MCF 10A (cell line): ENCODE data around the gene AP1M1. TPM values are rescaled to one million over a fixed set of nuclear protein-coding genes. Genes with fewer than 3 reads are reported as not detected.

Experiments
- BruUV-seq: library from RNA; stranded (reverse); fragments of 400-500 nt; replicated peaks from 2 replicates; lab custom pipeline; 2021; lab: Mats Ljungman, UMichigan
- CTCF ChIA-PET: fragments of 300-600 bp; sonication (Branson Sonifier 250); formaldehyde crosslinking; extraction: SDS; loops from one replicate; lab custom pipeline; 2021; ENCODE audit warnings: antibody characterized with exemption, inconsistent platforms; lab: Yijun Ruan, JAX
- POLR2A ChIA-PET: fragments of 300-600, 350-650 bp; sonication (Branson Sonifier 250); formaldehyde crosslinking; extraction: SDS; loops from one replicate; lab custom pipeline; 2020; ENCODE audit warnings: antibody characterized with exemption, inconsistent platforms; lab: Yijun Ruan, JAX
- DNase-seq: peaks from one replicate; pipeline ENCODE4 v3.0.0-alpha.2; 2018; ENCODE audit not compliant: unreplicated experiment
- H3K27ac Mint-ChIP-seq: one replicate; pipeline ENCODE4 v1.8.0; 2022; ENCODE audit warnings: mild to moderate bottlenecking, low read depth, mixed read lengths; ENCODE audit not compliant: unreplicated experiment
- H3K27me3 Mint-ChIP-seq: one replicate; pipeline ENCODE4 v1.8.0; 2022; ENCODE audit warnings: mixed read lengths; ENCODE audit not compliant: insufficient read depth, unreplicated experiment
- H3K36me3 Mint-ChIP-seq: one replicate; pipeline ENCODE4 v1.8.0; 2022; ENCODE audit warnings: mild to moderate bottlenecking, moderate library complexity, mixed read lengths; ENCODE audit not compliant: insufficient read depth, unreplicated experiment
- H3K4me1 Mint-ChIP-seq: one replicate; pipeline ENCODE4 v1.8.0; 2022; ENCODE audit warnings: mixed read lengths; ENCODE audit not compliant: insufficient read depth, unreplicated experiment
- H3K4me3 Mint-ChIP-seq: one replicate; pipeline ENCODE4 v1.8.0; 2022; ENCODE audit warnings: mild to moderate bottlenecking, moderate library complexity, mixed read lengths; ENCODE audit not compliant: unreplicated experiment
- H3K9me3 Mint-ChIP-seq: one replicate; pipeline ENCODE4 v1.8.0; 2022; ENCODE audit warnings: mixed read lengths; ENCODE audit not compliant: unreplicated experiment
- intact Hi-C: fragments of 100-400 bp; cut with micrococcal nuclease; formaldehyde crosslinking; loops from 2 replicates; pipeline ENCODE4 v1.14.1; 2022
- total RNA-seq: library from RNA; stranded (reverse); gene quantifications from 2 replicates; pipeline ENCODE4 v1.2.3, GENCODE V29; 2022
- TF ChIP-seq, protein P1 (sequence below): fragments of 200-600 bp; IDR thresholded peaks from one replicate; pipeline ENCODE4 v1.8.0; 2022; ENCODE audit warnings: antibody characterized with exemption, mild to moderate bottlenecking; ENCODE audit not compliant: unreplicated experiment

AP1M1 gene
- total RNA-seq, 1 experiment from 2014 or later, result 53.8 TPM

DNA sequence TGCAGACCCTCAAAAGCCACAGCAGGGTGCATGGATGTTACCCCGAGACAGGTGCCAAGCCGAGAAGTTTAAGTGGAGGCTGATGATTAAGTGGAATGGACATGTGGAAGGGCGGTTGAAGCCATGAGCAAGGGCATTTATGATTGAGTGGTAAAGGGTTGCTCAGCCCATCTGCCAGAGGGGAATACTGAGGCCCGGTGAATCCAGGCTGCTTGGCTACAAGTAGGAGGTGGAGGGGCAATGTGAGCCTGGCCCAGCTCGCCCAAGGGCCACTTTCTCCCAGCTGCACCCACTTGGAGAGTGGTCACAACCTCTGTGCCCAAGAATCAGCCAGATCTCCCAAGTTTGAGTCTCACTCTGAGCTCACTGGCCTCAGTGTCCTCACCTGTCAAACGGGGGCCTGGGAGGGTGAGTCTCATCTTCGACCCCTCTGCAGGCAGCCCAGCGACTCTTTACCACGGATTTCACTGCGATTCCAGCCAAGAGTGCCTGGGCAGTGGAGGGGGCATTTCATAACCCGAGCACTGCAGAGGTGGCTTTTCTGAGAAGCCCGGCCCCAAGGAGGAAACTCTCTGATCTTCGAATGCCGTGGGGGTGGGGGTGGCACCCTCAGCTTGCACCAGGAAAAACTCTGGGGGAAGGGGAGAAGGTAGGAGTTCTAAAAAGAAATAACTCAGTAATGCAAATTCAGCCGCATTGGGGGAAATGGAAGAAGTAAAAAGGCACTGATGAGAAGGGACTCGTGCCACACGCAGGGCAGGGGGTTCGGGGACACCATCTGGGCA is 64.1 kb downstream of the AP1M1 start:
- Mint-ChIP-seq H3K9me3 (no peaks in the 10 kb centered on the region), H3K4me1 (no peaks in the 10 kb centered on the region), H3K27me3 (peaks cover 36% of the 10 kb centered on the region), H3K4me3 (no peak overlapping the region), H3K27ac (no peak overlapping the region), H3K36me3 (no peaks in the 10 kb centered on the region)
- ChIA-PET POLR2A (no interaction called here), CTCF (interaction anchor here (0.6 to 1.6 kb wide), 3 partner anchors 15 to 266 kb away, joined by 3 to 5 read pairs (median 3); no protein-coding TSS in a partner anchor)
- intact Hi-C loops, result no loop called here
- no peak for DNase-seq
- BruUV-seq, result no TSS peak
- TF ChIP-seq, protein P1, sequence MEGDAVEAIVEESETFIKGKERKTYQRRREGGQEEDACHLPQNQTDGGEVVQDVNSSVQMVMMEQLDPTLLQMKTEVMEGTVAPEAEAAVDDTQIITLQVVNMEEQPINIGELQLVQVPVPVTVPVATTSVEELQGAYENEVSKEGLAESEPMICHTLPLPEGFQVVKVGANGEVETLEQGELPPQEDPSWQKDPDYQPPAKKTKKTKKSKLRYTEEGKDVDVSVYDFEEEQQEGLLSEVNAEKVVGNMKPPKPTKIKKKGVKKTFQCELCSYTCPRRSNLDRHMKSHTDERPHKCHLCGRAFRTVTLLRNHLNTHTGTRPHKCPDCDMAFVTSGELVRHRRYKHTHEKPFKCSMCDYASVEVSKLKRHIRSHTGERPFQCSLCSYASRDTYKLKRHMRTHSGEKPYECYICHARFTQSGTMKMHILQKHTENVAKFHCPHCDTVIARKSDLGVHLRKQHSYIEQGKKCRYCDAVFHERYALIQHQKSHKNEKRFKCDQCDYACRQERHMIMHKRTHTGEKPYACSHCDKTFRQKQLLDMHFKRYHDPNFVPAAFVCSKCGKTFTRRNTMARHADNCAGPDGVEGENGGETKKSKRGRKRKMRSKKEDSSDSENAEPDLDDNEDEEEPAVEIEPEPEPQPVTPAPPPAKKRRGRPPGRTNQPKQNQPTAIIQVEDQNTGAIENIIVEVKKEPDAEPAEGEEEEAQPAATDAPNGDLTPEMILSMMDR, result no peak

DNA sequence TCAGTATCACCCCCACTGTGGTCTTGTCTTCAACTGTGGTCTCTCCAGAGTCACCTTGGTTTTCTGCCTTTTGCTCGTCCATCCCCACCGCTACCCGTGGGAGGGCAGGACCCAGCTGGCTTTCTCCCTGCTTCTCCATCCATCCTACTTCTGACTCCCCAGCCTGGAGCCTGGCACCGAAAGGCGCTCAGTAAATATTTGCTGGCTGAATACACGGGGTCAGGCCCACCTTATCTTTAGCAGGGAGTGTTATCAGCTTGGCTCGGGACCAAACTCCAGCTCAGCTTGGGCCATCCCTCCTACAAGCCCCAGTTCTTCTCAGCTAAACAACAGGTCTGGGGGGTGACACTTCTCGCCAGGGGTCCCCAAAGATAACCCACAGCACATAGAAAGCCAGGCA is 64.9 kb downstream of the AP1M1 start:
- H3K4me3 Mint-ChIP-seq, result no peak overlapping the region

DNA sequence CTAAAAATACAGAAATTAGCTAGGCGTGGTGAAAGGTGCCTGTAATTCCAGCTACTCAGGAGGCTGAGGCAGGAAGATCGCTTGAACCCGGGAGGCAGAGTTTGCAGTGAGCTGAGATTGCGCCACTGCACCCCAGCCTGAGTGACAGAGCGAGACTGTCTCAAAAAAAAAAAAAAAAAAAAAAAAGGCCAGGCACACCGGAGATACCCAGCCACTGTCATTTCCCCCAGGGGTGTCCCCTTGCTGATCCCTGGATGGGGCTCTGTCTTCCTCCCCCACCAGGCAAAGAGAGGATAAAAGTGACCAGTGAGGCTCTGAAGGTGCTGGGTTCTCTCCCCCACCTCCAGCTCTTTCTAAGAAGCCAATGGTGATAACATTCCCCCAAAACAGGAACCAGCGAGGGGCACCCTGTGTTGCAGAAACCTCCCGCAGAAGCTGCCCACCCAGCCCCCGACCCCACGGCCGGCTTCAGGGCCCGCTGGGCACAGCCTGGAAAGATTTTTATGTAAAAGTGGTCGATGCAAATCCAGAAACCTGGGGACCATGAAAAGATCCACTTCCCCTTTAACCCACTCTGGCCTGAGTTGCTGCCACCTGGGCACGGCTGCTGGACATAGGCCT is 65.5 kb downstream of the AP1M1 start:
- H3K4me3 Mint-ChIP-seq, result no peak overlapping the region
- intact Hi-C loops, result no loop called here
- no peak overlapping the region for H3K27ac Mint-ChIP-seq
- no peaks in the 10 kb centered on the region for H3K36me3 Mint-ChIP-seq
- no peaks in the 10 kb centered on the region for H3K9me3 Mint-ChIP-seq
- TF ChIP-seq, protein P1, result no peak
- ChIA-PET POLR2A (no interaction called here), CTCF (interaction anchor here (0.6 to 1.6 kb wide), 2 partner anchors 16 to 131 kb away, joined by 3 to 5 read pairs; no protein-coding TSS in a partner anchor)
- no peaks in the 10 kb centered on the region for H3K4me1 Mint-ChIP-seq
- DNase-seq, result no peak
- BruUV-seq, result no TSS peak
- peaks cover 36% of the 10 kb centered on the region for H3K27me3 Mint-ChIP-seq

More for the DNA sequence above, 64.9 kb downstream of the AP1M1 start:
- POLR2A ChIA-PET, result no interaction called here
- no peaks in the 10 kb centered on the region for H3K9me3 Mint-ChIP-seq
- CTCF ChIA-PET, result interaction anchor here (1.6 kb wide), 1 partner anchor 15 kb away, joined by 5 read pairs; no protein-coding TSS in a partner anchor
- TF ChIP-seq, protein P1, result no peak
- no peak overlapping the region for H3K27ac Mint-ChIP-seq
- intact Hi-C loops, result no loop called here
- no peaks in the 10 kb centered on the region for H3K36me3 Mint-ChIP-seq
- DNase-seq, result no peak
- BruUV-seq, result no TSS peak
- H3K4me1 Mint-ChIP-seq, result no peaks in the 10 kb centered on the region
- peaks cover 36% of the 10 kb centered on the region for H3K27me3 Mint-ChIP-seq

DNA sequence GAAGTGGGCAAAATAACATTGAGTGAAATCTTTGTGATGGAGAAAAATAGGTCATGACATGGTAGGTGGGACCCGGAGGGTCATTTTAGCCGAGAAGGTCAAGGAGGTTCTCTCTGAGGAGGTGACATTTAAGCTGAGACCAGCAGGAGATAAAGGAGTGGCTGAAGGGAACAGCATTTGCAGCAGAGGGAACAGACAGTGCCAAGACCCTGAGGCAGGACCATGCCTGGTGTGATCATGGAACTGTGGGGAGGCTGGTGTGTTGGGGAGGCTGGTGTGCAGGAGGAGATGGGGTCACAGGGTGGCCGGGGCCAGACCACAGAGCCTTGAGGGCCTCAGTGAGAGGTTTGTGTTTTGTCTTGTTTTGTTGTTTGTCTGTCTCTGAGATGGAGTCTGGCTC is 67.5 kb downstream of the AP1M1 start:
- POLR2A ChIA-PET, result no interaction called here
- Mint-ChIP-seq H3K4me3 (no peak overlapping the region), H3K36me3 (no peaks in the 10 kb centered on the region), H3K4me1 (no peaks in the 10 kb centered on the region), H3K27ac (no peak overlapping the region), H3K27me3 (peaks cover 36% of the 10 kb centered on the region), H3K9me3 (no peaks in the 10 kb centered on the region)
- CTCF ChIA-PET, result interaction anchor here (1.6 kb wide), 1 partner anchor 17 kb away, joined by 4 read pairs; no protein-coding TSS in a partner anchor
- BruUV-seq, result no TSS peak
- no peak for DNase-seq
- intact Hi-C loops, result no loop called here
- TF ChIP-seq, protein P1, result no peak
